ENCODE data around the gene EHMT1. TPM values are rescaled to one million over a fixed set of nuclear protein-coding genes. Genes with fewer than 3 reads are reported as not detected.
"Not testable (repeated sequence)": the region's sequence is repeated elsewhere in the genome, so short reads cannot be mapped to it uniquely, and the experiment has no call there.

The EHMT1 gene
- total RNA-seq, 4 donors from 2014 or later: 57.6 to 103 (median 76.8) TPM

DNA sequence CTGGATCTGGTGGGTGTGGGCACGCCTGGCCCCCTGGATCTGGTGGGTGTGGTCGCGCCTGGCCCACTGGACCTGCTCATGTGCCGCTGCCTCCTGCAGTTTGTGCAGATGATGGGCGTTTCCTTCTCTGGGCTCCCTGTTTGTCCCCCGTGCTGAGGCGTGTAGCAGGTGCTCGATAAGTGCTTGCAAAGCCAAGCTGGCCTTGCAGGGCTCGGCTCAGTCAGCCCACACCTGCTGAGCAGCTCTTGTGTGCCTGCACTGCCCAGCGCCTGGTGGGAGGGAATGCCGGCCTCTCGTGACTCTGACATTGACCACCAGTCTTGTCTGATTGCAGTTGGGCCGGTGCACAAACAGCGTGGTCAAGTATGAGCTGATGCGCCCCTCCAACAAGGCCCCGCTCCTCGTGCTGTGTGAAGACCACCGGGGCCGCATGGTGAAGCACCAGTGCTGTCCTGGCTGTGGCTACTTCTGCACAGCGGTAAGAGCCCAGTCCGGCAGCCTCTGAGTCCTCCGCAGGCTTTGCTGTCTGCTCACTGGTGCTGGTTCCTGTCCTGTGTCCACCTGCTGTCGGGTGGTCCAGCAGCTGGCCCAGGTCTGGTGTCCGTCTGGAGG lies 156.1 kb downstream of the EHMT1 start:
- ATAC-seq (ENCODE audit: low FRiP score) (no peak), DNase-seq (ENCODE audit: low spot score) (no peak)
- TF ChIP-seq, protein P1, sequence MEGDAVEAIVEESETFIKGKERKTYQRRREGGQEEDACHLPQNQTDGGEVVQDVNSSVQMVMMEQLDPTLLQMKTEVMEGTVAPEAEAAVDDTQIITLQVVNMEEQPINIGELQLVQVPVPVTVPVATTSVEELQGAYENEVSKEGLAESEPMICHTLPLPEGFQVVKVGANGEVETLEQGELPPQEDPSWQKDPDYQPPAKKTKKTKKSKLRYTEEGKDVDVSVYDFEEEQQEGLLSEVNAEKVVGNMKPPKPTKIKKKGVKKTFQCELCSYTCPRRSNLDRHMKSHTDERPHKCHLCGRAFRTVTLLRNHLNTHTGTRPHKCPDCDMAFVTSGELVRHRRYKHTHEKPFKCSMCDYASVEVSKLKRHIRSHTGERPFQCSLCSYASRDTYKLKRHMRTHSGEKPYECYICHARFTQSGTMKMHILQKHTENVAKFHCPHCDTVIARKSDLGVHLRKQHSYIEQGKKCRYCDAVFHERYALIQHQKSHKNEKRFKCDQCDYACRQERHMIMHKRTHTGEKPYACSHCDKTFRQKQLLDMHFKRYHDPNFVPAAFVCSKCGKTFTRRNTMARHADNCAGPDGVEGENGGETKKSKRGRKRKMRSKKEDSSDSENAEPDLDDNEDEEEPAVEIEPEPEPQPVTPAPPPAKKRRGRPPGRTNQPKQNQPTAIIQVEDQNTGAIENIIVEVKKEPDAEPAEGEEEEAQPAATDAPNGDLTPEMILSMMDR (IDR thresholded peaks at IDR 0.05): no peak

DNA sequence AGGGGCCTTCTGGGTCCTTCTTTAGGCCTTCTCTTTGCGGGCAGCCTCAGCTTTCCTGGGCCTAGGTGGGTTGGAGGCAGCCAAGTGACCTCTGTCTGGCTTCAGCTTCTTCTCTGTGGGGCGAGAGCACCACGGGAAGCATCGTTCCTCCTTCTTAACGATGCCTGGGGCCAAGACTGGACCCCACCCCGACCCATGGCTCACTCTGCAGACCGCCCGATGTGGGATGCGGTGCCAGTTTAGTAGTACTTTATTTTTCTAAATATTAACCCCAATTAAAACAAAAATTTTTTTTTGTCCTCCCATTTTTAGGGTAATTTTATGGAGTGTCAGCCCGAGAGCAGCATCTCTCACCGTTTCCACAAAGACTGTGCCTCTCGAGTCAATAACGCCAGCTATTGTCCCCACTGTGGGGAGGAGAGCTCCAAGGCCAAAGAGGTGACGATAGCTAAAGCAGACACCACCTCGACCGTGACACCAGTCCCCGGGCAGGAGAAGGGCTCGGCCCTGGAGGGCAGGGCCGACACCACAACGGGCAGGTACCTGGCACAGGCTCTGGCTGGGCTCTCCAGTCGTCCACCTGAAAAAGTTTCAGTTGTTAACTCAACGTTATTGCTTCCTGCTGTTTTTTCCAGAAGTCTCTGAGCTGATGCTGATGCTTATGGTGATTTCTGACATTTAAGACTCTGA lies 157.6 kb downstream of the EHMT1 start:
- TF ChIP-seq, protein P1 (IDR thresholded peaks at IDR 0.05): no peak
- DNase-seq (ENCODE audit: low spot score) (no peak), ATAC-seq (ENCODE audit: low FRiP score) (no peak)

DNA sequence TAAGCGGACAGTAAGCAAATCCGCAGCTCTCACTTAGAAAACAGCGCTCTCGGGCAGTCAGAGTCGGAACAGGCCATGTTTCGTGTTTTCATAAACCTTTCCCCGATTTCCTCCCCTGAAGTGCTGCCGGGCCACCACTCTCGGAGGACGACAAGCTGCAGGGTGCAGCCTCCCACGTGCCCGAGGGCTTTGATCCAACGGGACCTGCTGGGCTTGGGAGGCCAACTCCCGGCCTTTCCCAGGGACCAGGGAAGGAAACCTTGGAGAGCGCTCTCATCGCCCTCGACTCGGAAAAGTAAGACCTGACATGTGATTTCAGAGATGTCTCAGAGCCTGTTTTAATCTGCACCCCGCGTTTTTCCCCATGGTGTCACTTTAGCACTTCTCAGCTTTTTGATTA lies 159.0 kb downstream of the EHMT1 start:
- TF ChIP-seq, protein P1 (IDR thresholded peaks at IDR 0.05): no peak
- DNase-seq (ENCODE audit: low spot score) (no peak), ATAC-seq (ENCODE audit: low FRiP score) (no peak)

DNA sequence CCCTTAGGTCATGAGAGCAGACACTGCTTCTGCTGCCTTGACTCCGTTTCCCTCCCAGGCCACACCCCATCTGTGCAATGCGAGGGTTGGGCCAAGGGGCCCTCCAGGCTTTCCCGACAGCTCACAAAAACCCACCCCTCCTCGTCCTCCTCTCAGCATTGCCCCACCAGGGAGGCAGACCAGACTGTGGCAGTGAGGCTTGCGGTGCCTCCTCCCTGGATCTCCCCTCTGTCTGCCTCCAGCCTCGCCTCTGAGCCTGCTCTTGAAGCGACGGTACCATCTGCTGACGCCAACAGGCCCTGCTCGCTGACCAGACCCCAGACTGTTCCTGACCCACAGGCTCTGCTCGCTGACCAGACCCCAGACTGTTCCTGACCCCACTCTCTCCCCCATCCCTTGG lies 159.5 kb downstream of the EHMT1 start:
- no peak for ATAC-seq (ENCODE audit: low FRiP score)
- TF ChIP-seq, protein P1 (IDR thresholded peaks at IDR 0.05): no peak
- no peak for DNase-seq (ENCODE audit: low spot score)

DNA sequence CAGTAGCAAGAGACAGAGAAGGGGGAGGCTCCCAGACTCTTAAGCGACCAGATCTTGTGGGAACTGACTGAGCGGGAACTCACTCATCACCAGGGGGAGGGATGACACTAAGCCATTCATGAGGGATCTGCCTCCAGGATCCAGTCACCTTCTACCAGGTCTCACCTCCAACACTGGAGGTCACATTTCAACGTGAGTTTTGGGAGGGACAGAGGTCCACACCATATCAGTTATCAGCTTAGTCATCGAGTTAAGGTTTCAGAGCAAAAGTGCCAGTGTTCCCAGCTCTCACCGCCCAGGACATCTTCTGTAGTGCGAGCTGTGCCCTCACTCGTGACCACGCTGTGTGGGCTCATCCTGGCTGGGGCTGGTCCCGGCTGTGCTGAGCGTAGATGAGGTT lies 160.1 kb downstream of the EHMT1 start:
- DNase-seq (ENCODE audit: low spot score) (no peak), ATAC-seq (ENCODE audit: low FRiP score) (no peak)
- TF ChIP-seq, protein P1 (IDR thresholded peaks at IDR 0.05): no peak

DNA sequence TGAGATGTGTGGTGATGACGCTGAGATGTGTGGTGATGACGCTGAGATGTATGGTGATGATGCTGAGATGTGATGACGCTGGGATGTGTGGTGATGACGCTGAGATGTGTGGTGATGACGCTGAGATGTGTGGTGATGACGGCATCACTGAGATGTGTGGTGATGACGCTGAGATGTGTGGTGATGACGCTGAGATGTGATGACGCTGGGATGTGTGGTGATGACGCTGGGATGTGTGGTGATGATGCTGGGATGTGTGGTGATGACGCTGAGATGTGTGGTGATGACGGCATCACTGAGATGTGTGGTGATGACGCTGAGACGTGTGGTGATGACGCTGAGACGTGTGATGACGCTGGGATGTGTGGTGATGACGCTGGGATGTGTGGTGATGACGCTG lies 161.2 kb downstream of the EHMT1 start:
- ATAC-seq (ENCODE audit: low FRiP score); DNase-seq (ENCODE audit: low spot score): not testable (repeated sequence)

DNA sequence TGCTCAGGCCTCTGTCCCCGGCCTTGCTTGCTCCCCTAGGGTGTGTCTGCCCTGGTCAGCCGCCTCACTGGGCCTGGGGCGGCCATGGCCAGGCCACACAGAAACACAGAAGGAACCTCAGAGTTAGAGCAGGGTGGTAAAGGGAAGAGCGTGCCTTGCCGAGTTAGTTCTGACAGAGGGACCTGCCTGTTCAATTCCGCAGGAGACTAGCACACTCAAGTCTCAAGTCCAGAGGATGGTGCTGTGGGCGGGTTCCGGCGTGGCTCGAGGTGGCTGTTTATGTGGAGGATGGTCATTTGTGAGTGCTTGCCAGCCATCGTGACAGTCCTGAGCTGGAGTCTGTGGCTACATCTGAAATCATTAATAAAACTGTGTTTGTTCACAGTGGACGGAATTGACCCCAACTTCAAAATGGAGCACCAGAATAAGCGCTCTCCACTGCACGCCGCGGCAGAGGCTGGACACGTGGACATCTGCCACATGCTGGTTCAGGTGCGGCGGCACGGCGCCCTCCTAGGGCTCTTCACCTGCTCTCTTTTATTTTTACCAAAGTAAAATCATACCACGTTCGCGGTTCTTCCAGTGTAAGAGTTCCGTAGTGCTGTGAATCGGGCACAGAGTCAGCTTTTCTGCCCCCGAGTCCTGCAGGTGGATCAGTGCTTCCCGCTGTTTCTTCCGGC lies 163.2 kb downstream of the EHMT1 start:
- TF ChIP-seq, protein P1 (IDR thresholded peaks at IDR 0.05): no peak
- DNase-seq (ENCODE audit: low spot score) (no peak), ATAC-seq (ENCODE audit: low FRiP score) (no peak)
